WI38 (cell line): ENCODE results near the gene OR1M1.

ENCODE experiments used
- H3K4me3 ChIP-seq: 2 replicates; pipeline ENCODE4 v1.5.1; 2011; ENCODE audit warnings: low read depth, mild to moderate bottlenecking, control low read depth, low read length
- CTCF ChIP-seq: IDR thresholded peaks from 2 replicates; pipeline ENCODE4 v1.5.1; 2012; ENCODE audit warnings: low read depth, mild to moderate bottlenecking, control low read depth, low read length

Gene OR1M1

GRCh38 chr19:9086761-9087160 lies at the start of gene OR1M1:
OR1M1 (plus strand) TSS chr19:9087061; CDS start chr19:9093245, 6,184 bp downstream.
- no peak within 1 kb of the TSS for H3K4me3 ChIP-seq
- TF ChIP-seq CTCF = no peak

GRCh38 chr19:9037400-9038062 lies 49.3 kb upstream of the OR1M1 start:
- H3K4me3 ChIP-seq = no peak overlapping the region
- no peak for TF ChIP-seq CTCF

- no peak for TF ChIP-seq CTCF
- no peak overlapping the region for H3K4me3 ChIP-seq
Observed at GRCh38 chr19:9039728-9040127, 47.1 kb upstream of the OR1M1 start.

GRCh38 chr19:9040131-9040530 lies 46.7 kb upstream of the OR1M1 start:
- TF ChIP-seq CTCF = no peak
- H3K4me3 ChIP-seq = no peak overlapping the region

GRCh38 chr19:9041023-9041422 lies 45.8 kb upstream of the OR1M1 start:
- H3K4me3 ChIP-seq = no peak overlapping the region
- TF ChIP-seq CTCF = no peak

GRCh38 chr19:9043524-9043923 lies 43.3 kb upstream of the OR1M1 start:
- no peak overlapping the region for H3K4me3 ChIP-seq
- no peak for TF ChIP-seq CTCF

GRCh38 chr19:9044449-9044848 lies 42.4 kb upstream of the OR1M1 start:
- TF ChIP-seq CTCF = no peak
- no peak overlapping the region for H3K4me3 ChIP-seq
